ENCODE data around the gene XPO5.
"Not testable (repeated sequence)": the region's sequence is repeated elsewhere in the genome, so short reads cannot be mapped to it uniquely, and the experiment has no call there.

Gene XPO5

GRCh38 chr6:43584892-43585570 lies 9.2 kb upstream of the XPO5 start:
- DNase-seq (ENCODE audit: low spot score): no peak

- no peak for DNase-seq (ENCODE audit: low spot score)
Measured at GRCh38 chr6:43582911-43583310, 7.1 kb upstream of the XPO5 start.

- no peak for DNase-seq (ENCODE audit: low spot score)
Measured at GRCh38 chr6:43579171-43579570, 3.3 kb upstream of the XPO5 start.

- DNase-seq (ENCODE audit: low spot score): no peak
Measured at GRCh38 chr6:43578748-43579147, 2.9 kb upstream of the XPO5 start.

GRCh38 chr6:43575105-43575771 lies 600 bp downstream of the XPO5 start:
- DNase-seq (ENCODE audit: low spot score): no peak

GRCh38 chr6:43572015-43572414 lies 3.8 kb downstream of the XPO5 start:
- DNase-seq (ENCODE audit: low spot score): no peak

- no peak for DNase-seq (ENCODE audit: low spot score)
Measured at GRCh38 chr6:43570876-43571441, 4.9 kb downstream of the XPO5 start.

GRCh38 chr6:43559328-43559727 lies 16.5 kb downstream of the XPO5 start:
- no peak for DNase-seq (ENCODE audit: low spot score)

GRCh38 chr6:43557620-43558019 lies 18.2 kb downstream of the XPO5 start:
- DNase-seq (ENCODE audit: low spot score): not testable (repeated sequence)

GRCh38 chr6:43547222-43547621 lies 28.6 kb downstream of the XPO5 start:
- DNase-seq (ENCODE audit: low spot score): no peak

GRCh38 chr6:43544461-43544860 lies 31.4 kb downstream of the XPO5 start:
- DNase-seq (ENCODE audit: low spot score): no peak

- DNase-seq (ENCODE audit: low spot score): no peak
Measured at GRCh38 chr6:43541774-43542471, 33.9 kb downstream of the XPO5 start.

- no peak for DNase-seq (ENCODE audit: low spot score)
Measured at GRCh38 chr6:43540507-43540906, 35.3 kb downstream of the XPO5 start.

- not testable (repeated sequence) for DNase-seq (ENCODE audit: low spot score)
Measured at GRCh38 chr6:43539409-43539808, 36.4 kb downstream of the XPO5 start.

- not testable (repeated sequence) for DNase-seq (ENCODE audit: low spot score)
Measured at GRCh38 chr6:43538986-43539385, 36.9 kb downstream of the XPO5 start.

GRCh38 chr6:43532201-43532600 lies 43.6 kb downstream of the XPO5 start:
- DNase-seq (ENCODE audit: low spot score): no peak

GRCh38 chr6:43524483-43524961 lies 51.3 kb downstream of the XPO5 start:
- DNase-seq (ENCODE audit: low spot score): no peak

- no peak for DNase-seq (ENCODE audit: low spot score)
Measured at GRCh38 chr6:43523284-43523683, 52.6 kb downstream of the XPO5 start.

- DNase-seq (ENCODE audit: low spot score): no peak
Measured at GRCh38 chr6:43522547-43523261, 53.1 kb downstream of the XPO5 start.

- DNase-seq (ENCODE audit: low spot score): no peak
Measured at GRCh38 chr6:43521836-43522235, 54.0 kb downstream of the XPO5 start.

- DNase-seq (ENCODE audit: low spot score): no peak
Measured at GRCh38 chr6:43520097-43520496, 55.7 kb downstream of the XPO5 start.

Measured in hematopoietic multipotent progenitor cell treated with erythropoietin and hydrocortisone succinate and interleukin-3 and kit ligand, for 15 days (in vitro differentiated cells).